ENCODE results near the gene HOXA2. TPM values are rescaled to one million over a fixed set of nuclear protein-coding genes. Genes with fewer than 3 reads are reported as not detected.

Gene HOXA2
- polyA plus RNA-seq, 12 donors, result 1.9 to 10.0 (median 3.7) TPM; not detected in 1

DNA sequence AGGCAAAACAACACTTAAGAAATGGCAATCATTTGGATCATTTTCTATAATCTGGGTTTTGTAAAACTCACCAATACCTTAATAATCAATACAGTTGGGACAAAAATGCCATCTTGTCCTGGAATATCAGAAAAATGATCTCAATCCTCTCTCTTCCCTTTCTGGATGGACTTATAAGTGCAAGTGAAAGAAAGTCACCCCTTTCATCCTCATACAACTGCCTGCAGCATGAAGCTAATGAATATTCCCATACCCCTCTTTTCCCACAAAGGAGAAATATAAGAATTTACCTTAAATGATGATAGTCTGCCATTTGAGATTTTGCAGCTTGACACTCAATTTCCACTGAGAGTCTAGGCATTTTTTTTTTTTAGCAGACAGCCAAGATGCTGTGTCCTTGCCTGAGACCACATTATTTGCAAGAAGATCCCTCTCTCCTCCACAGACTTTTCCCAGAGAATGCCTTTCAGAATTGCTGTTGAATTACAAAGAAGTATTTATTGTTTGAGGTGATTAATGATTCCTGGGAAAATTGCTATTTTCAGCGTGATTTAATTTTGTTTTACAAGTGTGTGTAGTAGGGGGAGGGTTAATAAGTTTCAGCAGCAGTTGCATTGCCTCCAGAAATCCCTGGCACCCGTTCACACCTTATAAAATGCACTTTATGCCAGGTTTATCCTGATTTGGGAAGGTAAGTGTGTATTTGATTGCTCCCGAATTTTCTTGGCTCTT is 24.3 kb upstream of the HOXA2 start:
- no peak for DNase-seq

DNA sequence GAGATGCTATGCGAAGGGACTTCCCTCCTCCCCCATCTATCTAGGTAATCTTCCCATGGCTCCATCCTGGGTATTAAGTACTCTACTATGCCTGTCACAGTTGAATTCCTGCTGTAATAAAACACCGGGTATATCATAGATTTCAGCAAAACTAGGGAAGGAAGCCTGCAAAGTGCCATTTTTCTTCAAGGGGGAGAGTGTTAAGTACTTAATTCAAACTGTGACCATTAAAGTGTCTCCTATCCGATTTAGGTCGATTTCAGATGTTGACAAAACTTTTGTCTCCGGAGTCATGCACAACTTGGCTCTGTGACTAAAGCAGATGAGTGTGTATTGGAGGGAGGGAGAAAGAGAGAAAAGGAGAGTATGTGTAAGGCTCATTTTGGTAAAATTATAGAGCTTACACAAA is 23.5 kb upstream of the HOXA2 start:
- no peak for DNase-seq

DNA sequence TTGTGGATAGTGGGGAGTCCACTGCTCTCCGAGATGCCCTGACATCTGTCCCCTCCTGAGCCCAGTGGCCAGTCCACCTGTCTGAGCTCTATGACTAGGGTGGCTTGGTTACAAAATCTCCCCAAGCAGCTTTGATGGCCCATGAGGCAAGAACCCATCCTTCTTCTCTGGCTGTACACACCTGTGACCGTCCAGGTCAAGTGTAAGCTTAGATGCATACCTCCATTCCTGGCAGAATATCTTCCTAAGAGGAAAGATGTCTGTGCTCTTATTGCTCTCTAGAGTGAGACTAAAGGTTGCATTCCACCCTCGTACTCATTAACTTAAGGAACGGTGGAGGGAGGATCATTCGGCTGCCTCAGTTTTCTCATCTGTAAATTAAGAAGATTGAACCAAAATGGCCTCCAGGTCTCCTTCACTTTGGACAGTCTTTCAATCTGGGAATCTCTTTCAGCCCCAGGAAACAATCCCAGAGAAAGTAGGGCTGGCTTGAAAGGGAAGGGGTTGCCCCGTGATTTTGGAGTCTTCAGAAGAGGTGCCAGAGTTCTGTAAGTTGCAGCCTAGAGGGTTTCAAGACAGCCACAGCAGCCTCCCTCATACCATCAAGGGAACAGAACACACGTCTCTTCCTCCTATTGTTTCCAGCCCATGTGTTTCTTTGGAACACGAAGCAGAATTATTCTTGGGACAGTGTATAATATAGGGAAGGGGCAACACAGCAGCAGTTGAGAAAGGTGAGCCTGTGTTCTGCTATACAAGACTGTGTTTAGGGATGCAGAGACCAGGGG is 22.6 kb upstream of the HOXA2 start:
- DNase-seq, result no peak

DNA sequence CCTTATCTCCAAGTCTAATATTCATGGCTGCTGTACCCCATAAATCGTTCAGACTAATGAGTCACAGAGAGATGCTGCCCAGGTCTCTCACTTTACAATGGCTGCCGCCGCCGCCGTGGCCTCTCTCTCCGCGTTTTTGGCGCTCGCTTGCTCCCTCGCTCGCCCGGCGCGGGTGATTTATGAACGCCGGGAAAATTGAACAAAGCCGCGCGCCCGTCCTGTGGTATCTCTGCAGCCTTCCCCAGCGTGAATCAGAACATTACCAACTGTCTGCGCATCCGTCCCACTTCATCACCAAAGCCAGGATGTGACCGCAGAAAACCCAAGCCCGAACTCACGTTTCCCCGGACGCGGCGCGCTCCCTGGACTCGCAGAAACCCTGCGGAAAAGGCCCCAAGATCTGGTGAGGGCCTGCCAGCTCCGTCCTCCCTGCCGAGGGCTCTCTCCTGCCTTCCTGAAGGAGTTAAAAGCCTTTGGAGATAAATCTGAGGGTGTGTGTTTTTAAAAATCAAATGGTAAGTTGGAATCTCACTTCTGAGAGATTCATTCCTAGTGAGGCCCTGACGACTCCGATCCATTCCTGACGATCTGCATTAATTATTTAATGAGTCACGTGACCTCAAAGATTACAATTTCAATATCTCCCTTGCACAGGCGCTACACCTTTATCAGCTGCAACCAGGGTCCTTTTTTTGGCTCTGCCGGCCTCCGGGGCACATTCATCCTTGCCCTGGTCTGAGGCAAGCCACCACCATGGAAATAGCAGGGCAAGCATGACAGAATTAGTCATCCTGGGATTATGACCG is 21.8 kb upstream of the HOXA2 start:
- DNase-seq, result no peak

DNA sequence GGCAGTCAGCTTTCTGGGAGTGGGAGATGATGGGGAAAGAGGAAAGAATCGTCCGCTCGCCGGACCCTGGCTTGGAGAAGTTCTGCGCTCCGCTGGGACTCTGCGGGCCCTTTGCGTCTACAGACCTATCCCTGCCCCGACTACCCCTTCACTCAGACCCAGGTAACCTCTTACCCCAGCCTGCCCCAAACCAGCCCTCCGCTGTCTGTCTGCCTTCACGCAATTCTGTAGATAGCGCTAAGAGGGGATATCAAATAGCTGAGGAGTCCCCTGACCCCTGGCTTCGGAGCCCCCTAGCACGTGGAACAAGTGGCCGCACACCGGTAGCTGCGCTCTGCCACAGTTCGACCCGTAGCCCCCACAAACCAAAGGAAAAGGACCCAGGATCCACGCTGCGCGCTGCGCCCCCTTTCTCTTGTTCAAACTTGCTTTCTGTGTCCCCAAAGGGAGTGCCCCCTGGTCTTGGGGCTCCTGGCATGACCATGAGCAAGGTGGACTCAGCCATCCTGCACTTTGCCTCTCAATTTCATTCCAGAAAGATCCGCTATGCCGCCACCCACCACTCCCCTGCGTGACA is 21.1 kb upstream of the HOXA2 start:
- no peak for DNase-seq

DNA sequence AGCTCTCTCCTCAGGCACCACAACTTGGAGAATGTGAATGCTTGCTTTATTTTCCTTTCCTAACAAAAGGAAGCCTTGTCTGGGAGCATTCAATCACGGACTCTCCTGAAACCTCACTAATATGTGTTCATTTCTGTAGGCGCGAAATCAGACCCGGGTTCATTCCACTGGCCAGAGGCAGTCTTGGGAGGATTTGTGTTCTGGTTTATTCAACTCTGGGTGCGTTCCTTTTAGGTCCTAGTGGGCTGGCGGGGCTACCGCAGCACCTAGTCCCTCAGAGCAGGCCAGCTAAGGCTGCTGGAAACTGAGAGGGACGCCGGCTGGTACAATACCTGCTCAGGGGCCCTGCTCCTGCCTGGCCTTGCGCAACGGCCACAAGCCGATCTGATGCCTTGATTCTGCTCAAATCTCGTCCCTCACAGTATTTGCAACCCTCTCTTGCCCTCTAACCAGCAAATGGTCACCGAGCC is 20.6 kb upstream of the HOXA2 start:
- DNase-seq, result no peak

DNA sequence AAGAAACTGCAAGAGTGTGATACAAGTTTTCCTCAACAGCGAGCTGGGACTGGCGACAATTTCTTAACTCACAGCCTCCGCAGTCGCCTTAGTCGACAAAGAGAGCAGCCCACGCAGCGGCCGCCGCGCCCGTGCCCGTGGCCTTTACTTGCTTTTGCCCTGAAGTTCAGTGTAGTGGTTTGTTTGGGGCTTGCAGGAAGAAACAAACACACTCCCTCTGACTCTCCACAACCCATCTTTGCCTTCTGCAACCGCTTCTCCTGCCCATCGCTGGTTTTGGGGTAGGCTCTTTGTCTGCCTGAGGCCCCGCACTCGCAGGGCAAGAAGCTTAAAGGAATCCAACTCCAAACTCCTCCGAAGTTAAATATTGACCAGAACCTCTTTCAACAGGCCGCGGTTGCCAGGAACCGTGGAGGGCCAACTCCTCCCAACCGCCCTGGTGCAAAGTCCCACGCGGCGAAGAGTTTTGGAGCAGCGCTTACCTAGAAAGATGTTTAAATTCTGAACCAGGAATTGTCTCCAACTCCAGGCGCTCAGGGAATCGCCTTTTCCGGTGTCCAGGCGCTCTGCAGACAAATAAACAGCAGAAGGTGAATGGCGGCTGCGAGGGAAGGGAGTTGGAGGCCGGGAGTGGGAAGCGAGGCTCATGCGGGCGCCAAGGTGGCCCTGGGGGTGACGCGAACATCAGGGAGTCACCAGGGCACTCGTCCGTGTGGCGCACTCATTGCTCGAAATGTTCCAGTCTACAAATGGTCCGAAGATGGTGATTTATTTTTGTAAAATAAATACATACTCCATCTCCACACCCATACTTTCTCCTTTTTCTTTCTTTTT is 19.8 kb upstream of the HOXA2 start:
- no peak for DNase-seq

DNA sequence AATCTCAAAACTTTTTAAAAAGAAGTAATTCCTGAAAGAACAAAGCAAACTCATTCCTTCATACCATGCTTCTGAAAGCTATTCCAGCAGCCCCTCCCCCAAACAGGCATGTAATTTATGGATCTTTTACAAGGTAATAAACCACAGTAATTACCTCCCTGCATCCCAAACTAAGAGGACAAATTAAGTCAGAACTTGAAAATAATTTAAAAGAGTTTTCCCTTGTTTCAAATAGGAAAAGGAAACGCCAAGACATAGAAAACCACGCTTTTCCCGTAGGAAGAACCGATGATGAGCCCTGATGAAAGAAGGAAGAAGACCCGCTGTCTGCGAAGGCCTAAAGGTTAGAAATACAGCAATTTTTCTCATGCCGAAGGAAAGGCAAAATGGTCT is 19.2 kb upstream of the HOXA2 start:
- DNase-seq, result no peak

DNA sequence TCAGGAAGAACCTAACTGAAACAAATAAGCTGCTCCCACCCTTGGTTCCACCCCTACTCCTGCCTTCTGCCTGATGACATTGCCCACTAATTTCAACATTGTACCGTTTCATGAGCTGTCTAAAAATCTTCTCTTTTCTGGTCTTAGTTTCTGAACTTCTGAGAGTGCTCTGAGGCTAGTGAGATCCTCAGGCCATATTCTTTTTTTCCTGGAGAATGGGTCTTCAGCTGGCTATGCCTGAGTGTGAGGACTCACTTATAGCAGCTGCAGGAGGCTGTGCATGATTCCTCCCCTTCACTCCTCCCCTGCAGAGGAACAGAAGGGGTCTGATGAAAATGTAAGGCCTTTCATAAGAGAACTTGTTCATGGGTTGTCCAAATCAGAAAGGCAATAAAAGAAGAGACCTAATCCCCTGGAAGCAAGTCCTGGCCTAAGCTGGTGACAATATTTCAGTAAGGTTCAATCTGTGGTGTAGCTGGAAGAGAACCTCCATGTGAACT is 17.0 kb upstream of the HOXA2 start:
- no peak for DNase-seq

DNA sequence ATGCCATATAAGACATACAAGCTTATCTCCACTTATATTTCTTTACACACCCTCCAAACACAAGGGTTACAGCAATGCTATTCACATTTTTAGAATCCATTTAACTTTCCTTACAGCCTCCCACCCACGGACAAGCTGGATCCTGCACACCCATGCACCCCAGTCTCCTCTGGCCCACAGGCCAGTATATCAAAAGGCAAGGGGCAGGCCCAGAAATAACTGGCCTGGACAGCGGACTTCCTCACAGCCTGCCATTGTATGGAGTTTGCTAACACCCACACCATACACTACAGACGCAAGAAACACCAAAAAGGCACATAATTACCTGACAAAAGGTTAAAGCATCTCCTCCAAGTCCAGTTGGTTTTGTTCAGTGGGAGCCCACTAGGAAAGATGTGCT is 16.1 kb upstream of the HOXA2 start:
- DNase-seq, result no peak

DNA sequence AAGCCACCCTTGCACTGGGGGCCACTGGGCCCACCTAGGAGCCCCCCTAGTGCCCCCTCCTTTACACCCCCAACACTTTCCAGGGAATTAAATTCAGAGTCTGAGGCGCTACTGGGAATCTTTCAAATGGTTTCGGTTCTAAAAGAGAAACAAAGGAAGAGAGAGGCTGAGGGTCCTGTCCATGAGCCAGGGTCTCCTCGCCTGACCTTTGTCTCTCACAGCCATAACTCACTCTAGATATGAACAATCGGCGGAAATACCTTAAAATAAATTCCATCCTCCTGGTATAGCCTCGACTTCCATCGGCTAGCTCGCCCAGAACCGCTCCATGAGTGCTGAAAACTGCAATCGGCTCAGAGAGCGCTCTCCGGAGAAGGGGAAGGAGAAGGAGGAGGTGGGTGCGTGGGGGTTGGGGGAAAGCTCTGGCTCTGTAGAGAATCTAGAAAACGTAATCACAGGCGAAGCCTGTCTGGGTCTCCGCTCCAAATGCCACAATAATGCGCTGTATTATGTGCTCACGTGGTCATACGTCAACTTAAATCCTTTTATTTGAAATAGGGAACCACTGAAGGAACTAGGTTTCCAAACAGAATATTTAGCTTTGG is 15.5 kb upstream of the HOXA2 start:
- DNase-seq, result no peak

DNA sequence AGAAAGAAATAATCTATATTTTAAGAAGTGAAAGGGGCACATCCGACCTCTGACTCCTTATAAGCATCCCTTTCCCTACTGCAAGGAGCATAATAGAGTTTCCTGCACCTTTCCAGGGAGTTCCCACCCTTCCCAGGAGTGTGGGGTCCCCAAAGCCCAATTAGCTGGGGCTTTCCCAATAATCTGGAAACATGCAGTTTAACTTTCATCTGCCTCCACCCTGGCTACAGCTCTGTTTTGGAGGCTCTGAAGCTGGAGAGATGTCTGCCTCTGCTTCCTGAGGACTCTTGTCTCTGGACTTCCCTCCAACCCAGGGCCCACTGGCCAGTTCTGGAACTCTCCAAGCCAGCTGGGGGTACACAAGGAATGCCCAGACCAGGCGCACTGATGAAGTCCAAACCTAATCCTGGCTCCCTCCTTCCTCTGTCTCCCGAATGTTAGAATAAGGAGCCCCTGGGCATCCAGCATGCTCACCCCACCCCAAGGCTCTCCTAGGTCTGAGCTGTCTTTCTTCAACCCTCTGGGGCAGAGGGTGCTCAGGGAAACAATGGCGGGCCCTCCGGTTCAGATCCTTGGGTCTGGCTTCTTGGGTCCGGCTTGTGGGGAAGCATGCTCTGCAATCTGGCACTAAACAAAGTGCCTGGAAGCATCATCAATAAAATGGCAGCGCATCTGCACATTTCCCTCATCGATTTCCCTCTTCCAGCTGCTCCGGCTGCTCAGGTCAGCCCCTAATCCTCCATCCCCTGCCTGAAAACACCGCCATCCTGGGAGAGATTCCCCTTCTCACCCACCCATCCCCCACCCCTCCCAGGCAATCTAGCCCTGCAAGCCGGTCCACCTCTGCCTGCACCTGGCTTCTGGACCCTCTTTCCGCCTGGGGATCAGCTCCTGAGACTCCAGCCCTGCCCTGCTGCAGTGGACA is 14.7 kb upstream of the HOXA2 start:
- DNase-seq, result no peak

DNA sequence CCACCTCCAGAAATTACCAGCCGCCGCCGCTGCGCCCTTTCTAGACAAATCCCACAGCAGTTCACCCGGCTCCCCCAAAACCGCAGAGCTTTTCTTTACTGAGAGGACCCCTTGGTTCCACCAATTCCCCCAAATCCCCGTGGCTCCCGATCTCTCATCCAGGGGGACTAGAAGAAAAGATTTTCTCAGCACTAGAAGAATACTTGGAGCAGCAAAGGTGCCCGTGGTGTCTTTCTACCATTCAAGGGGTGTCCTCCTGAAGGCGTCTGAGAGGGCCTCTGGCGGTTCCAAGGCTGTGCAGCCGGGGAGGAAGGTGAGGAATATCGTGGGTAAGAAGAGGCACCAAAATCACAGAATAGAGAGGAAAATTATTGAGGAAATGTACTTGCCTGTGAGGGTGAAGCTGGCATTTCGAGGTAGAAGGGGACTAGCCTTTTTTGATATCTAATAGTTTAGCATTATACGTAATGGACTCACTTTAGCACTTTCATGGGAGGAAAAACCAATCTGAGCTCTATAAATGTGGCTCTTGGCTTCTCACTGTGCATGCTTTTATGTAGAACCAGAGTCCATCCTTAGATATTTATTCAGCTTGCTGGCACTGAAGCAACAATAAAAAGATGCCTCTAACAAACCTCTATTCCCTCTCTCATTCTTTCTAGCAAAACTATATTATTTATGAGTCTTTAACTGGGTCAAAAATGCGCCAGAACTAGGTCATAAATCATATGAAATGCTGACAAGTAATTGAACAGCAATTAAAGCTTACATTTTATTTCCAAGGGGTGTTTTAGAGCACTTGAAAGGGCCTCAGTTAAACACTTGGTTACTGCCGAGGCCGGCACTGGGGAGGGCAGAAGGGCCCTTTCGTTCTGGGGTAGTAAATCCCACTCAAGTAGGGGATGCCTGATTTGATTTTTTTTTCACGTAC is 13.8 kb upstream of the HOXA2 start:
- no peak for DNase-seq

DNA sequence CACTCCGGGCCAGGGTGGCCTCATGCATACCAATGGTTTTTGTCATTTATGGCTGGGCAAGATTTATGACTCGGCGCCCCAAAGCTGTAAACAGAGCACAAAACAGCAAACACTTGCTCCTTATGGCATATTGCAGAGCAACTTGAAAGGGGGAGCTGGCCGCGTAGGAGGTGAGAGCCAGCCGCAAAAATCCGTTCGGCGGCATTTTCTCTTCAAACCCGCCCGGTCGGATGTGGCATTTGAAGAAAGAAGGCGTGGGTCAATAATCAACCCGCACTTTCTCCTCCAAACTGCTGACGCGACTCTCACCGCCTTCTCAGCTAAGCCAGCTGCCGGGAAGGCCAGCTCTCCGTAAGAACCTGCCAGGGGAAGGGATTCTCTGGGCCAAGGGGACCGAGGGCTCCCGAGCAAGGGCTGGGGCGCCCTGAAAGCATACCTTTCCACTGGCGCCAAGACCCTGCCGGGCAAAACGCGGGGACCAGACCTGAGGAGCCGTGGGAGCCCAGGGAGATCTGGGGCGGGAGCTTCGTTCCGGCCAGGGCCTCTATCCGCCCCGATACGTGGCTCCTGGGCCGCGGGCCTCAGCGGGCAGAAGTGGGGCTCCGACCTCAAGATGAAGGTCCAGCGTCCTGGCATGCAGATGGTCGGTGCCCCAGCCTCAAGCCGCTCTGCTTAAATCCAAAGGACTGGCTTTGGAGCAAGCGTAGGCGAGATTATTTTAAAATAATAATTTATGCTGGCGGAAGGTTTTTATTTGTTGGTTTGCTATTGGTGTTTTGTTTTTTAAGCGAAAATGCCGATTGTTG is 12.9 kb upstream of the HOXA2 start:
- DNase-seq, result no peak

DNA sequence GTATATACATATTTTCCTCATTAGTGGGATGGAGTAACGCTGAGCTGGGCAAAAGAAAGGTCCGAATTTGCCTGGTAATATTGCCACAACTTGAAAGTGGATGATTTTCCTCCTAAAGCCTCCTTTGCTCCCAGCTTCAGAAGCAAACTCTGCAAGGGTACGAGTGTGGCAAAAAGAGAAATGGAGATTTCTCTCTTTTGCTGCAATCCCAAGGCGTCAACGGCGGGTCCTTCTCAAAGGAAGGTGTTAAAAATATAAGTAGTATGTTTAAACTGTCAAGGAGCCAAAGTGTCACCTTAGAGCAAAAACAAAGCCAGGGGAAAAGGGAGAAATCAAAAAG is 12.4 kb upstream of the HOXA2 start:
- no peak for DNase-seq

DNA sequence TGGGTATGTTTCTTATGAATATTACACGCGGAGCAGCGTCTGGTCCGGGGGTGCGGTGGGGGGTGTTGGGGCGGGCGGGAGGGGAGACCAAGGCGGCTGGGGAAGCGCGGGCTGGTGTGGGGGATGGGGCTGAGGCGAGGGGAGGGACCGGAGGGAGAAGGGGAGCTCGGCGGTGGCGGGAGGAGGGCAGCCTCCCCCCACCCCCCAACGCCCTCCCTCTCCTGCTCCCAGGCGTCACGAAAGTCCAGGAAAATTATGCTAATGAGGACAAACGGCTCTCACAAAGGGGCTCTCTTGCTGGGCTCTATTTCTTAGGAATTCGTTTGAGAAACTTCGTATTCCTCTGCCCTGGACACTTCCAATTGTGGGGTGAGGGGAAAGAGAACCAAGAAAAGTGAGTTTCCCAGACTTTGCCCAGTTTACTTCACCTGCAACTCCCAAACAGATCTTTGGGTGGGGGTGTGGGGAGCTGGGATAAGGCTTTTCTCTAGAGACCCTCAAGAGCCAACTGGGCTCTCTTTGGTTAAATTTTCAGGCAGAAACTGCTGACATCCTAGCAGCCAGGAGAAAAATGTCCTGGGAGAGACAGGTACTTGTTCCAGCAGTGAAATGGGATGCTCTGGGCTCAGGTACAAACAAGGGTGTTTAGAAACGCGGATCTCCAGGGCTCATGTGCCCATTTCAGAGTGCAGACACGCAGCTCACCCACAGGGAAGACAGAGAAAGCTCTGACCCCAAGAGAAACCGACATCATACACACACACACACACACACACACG is 11.7 kb upstream of the HOXA2 start:
- no peak for DNase-seq
